HL-60 (cell line): ENCODE measurements around the gene CCL27.
A peak's percentile ranks its signal among the peaks of the same experiment; 100 is the strongest.

Source experiments
- DNase-seq, 2 experiments: peaks; one replicate each; pipeline ENCODE4 v3.0.0-alpha.2; 2010 to 2020; ENCODE audit warnings: low read depth in 1 of 2, low spot score in 1 of 2
- H3K27ac ChIP-seq: fragments of 250-450 bp; sonication (Bioruptor Pico); replicated peaks from 2 replicates; pipeline ENCODE4 v1.5.1; 2020; ENCODE audit warnings: mild to moderate bottlenecking, moderate library complexity
- H3K27me3 ChIP-seq: fragments of 250-450 bp; sonication (Bioruptor Pico); 2 replicates; pipeline ENCODE4 v1.5.1; 2021; ENCODE audit warnings: mild to moderate bottlenecking, moderate library complexity; ENCODE audit not compliant: insufficient read depth, poor library complexity, severe bottlenecking
- H3K4me3 ChIP-seq: replicated peaks from 2 replicates; pipeline ENCODE4 v1.5.1; 2011; ENCODE audit warnings: mild to moderate bottlenecking, control low read depth, low read length; ENCODE audit not compliant: insufficient read depth
- GABPA ChIP-seq: IDR thresholded peaks from 2 replicates; pipeline ENCODE4 v1.6.1; 2012; ENCODE audit warnings: low read depth
- POLR2AphosphoS5 ChIP-seq: IDR thresholded peaks from 2 replicates; pipeline ENCODE4 v1.6.1; 2012; ENCODE audit warnings: low read depth
- SPI1 ChIP-seq: IDR thresholded peaks from 2 replicates; pipeline ENCODE4 v1.6.1; 2012; ENCODE audit warnings: low read depth, mild to moderate bottlenecking, borderline replicate concordance
- TF ChIP-seq, protein P1 (sequence below): IDR thresholded peaks from one replicate; pipeline ENCODE4 v1.5.1; 2011; ENCODE audit warnings: low read length, control low read depth, inconsistent platforms; ENCODE audit not compliant: insufficient read depth
- TF ChIP-seq, protein P2 (sequence below): IDR thresholded peaks from 2 replicates; pipeline ENCODE4 v1.6.1; 2012; ENCODE audit warnings: low read depth; ENCODE audit not compliant: insufficient replicate concordance

The CCL27 gene

DNA sequence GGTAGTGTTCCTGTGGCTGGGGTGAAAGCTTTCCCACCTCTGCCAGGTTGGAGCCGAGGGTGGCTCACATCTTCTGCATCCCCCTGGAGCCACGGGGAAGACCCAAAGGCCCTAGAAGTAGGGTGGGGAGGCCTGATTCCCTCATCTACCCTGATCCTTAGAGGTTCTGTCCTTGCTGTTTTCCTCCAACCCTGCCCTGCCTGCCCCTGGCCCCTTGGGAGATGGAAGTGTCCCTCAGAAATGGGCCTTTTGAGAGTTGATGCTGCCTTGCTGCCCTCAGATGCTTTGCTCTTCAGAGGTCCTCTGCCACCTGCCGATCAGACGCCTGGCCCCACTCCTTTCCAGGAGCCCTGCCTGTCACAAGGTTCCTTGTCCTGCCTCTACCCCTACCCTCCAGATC, 22.4 kb upstream of the CCL27 start:
- Histone ChIP-seq H3K27me3 (no peaks in the 10 kb centered on the region), H3K27ac (no peak overlapping the region), H3K4me3 (no peak overlapping the region)
- no peak for DNase-seq
- TF ChIP-seq POLR2AphosphoS5, result no peak
- TF ChIP-seq SPI1, result no peak
- TF ChIP-seq, protein P1, sequence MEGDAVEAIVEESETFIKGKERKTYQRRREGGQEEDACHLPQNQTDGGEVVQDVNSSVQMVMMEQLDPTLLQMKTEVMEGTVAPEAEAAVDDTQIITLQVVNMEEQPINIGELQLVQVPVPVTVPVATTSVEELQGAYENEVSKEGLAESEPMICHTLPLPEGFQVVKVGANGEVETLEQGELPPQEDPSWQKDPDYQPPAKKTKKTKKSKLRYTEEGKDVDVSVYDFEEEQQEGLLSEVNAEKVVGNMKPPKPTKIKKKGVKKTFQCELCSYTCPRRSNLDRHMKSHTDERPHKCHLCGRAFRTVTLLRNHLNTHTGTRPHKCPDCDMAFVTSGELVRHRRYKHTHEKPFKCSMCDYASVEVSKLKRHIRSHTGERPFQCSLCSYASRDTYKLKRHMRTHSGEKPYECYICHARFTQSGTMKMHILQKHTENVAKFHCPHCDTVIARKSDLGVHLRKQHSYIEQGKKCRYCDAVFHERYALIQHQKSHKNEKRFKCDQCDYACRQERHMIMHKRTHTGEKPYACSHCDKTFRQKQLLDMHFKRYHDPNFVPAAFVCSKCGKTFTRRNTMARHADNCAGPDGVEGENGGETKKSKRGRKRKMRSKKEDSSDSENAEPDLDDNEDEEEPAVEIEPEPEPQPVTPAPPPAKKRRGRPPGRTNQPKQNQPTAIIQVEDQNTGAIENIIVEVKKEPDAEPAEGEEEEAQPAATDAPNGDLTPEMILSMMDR, result no peak
- TF ChIP-seq, protein P2, sequence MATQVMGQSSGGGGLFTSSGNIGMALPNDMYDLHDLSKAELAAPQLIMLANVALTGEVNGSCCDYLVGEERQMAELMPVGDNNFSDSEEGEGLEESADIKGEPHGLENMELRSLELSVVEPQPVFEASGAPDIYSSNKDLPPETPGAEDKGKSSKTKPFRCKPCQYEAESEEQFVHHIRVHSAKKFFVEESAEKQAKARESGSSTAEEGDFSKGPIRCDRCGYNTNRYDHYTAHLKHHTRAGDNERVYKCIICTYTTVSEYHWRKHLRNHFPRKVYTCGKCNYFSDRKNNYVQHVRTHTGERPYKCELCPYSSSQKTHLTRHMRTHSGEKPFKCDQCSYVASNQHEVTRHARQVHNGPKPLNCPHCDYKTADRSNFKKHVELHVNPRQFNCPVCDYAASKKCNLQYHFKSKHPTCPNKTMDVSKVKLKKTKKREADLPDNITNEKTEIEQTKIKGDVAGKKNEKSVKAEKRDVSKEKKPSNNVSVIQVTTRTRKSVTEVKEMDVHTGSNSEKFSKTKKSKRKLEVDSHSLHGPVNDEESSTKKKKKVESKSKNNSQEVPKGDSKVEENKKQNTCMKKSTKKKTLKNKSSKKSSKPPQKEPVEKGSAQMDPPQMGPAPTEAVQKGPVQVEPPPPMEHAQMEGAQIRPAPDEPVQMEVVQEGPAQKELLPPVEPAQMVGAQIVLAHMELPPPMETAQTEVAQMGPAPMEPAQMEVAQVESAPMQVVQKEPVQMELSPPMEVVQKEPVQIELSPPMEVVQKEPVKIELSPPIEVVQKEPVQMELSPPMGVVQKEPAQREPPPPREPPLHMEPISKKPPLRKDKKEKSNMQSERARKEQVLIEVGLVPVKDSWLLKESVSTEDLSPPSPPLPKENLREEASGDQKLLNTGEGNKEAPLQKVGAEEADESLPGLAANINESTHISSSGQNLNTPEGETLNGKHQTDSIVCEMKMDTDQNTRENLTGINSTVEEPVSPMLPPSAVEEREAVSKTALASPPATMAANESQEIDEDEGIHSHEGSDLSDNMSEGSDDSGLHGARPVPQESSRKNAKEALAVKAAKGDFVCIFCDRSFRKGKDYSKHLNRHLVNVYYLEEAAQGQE, result no peak
- no peak for TF ChIP-seq GABPA

DNA sequence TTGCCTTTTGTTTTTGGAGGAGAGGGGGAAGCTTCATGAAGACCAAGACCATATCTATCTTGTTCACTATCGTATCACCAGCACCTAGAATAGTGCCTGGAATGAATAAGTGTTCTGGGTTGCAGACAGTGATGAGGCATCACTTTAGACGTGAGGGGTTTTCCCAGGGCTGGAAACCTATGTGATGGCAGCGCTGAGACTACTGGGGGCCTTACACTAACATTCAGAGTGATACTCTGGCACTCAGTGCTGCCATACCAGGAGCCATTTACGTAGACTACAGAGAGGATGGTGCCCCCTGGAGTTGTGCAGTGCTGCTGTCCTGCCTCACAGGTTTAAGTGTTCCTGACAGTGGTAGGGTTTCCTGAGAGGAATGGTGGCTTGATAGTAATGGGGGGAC, 21.7 kb upstream of the CCL27 start:
- Histone ChIP-seq H3K27me3 (no peaks in the 10 kb centered on the region), H3K27ac (no peak overlapping the region), H3K4me3 (no peak overlapping the region)
- no peak for DNase-seq
- TF ChIP-seq GABPA (no peak), POLR2AphosphoS5 (no peak)
- TF ChIP-seq, protein P1, result no peak
- TF ChIP-seq, protein P2, result no peak

DNA sequence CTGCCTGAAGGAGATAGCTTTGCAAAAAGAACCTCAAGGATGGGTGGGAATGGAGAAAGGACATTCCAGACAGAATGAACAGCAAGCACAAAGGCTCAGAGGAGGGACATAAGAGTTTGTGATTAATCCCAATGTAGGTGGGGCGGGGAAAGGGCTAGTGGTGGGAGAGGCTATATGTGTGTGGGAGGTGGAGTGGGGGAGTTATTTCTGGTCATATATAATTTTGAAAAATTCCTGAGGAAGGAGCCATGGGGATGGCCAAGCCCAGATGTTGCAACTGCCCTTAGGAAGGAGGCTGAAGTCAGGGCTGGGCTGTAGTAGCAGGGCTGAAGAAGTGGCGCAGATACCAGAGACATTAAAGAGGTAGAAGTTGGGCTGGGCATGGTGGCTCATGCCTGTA, 13.4 kb upstream of the CCL27 start:
- DNase-seq, result no peak
- TF ChIP-seq, protein P1, result no peak
- Histone ChIP-seq H3K27me3 (no peaks in the 10 kb centered on the region), H3K4me3 (no peak overlapping the region), H3K27ac (no peak overlapping the region)

DNA sequence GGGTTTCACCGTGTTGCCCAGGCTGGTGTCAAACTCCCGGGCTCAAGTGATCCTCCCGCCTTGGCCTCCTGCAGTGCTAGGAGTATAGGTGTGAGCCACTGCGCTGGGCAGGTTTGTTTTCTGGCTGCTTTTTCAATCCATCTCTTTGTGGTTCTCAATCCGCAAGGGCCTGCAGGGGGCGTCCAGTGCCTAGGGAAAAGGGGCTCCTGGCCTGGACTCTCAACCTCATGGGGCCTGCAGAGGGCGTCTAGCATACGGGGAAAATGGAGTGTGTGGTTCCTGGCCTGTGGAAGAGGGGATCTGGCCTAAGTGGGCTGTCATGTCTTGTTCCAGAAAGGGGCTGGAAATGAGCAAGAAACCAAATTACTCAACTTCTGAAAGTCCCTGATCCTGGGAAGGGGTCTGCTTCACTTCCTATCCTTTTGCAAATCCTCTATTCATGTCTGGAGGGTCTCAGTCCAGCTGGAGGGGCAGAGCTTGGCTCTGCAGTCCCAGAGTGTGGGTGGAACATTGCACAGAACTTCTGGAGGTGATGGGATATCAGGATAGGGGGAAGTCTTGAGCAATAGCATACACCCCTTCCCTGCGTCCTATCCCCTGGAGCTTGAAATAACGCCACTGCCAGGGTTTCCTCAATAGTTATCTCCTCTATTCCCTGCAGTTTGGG, 12.7 kb upstream of the CCL27 start:
- DNase-seq, result peak; percentile 40 to 81
- Histone ChIP-seq H3K4me3 (no peak overlapping the region), H3K27ac (no peak overlapping the region), H3K27me3 (no peaks in the 10 kb centered on the region)
- no peak for TF ChIP-seq POLR2AphosphoS5
- TF ChIP-seq, protein P1, result peak; percentile 61
- TF ChIP-seq SPI1, result no peak
